GM18508 (cell line): ENCODE data around the gene GATAD2A.
"Not testable (repeated sequence)": the region's sequence is repeated elsewhere in the genome, so short reads cannot be mapped to it uniquely, and the experiment has no call there.

Source experiments
- ATAC-seq: cut with Tn5 transposase; IDR thresholded peaks from one replicate; pipeline ENCODE4 v1.9.1; 2021; ENCODE audit warnings: moderate number of reproducible peaks; ENCODE audit not compliant: insufficient read depth, unreplicated experiment

GATAD2A gene

DNA sequence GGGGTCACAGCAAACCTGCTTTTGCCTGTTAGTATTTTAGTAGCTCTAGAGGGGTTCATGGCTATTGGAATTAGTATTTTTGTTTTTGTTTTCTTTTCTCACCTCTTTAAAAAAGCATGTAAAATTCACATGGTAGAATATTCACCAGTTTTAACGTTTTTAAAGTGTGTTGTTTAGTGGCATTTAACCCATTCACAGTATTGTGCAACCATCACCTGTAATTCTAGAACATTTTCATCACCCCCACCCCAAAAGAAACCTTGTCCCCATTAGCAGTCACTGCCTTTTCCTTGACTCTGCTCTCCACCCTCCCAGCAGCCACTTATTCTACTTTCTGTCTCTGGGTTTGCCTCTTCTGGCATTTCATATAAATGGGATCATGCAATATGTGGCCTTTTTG, 39.8 kb downstream of the GATAD2A start:
- ATAC-seq: no peak

DNA sequence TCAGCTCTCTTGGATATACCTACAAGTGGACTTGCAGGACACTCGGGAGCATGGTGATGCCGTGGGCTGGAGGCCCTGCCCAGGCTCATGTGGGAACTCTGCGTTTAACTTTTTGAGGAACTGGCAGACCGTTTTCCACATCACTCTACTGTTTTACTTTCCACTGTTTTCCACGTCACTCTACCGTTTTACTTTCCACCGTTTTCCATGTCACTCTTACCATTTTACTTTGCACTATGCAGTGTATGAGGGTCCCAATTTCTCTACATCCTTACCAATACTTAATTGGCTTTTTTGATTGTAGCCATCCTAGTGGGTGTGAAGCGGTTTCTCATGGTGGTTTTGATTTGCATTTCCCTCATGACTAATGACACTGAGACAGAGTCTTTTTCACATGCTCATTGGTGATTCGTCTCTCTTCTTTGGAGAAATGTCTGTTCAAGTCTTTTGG, 40.5 kb downstream of the GATAD2A start:
- no peak for ATAC-seq

DNA sequence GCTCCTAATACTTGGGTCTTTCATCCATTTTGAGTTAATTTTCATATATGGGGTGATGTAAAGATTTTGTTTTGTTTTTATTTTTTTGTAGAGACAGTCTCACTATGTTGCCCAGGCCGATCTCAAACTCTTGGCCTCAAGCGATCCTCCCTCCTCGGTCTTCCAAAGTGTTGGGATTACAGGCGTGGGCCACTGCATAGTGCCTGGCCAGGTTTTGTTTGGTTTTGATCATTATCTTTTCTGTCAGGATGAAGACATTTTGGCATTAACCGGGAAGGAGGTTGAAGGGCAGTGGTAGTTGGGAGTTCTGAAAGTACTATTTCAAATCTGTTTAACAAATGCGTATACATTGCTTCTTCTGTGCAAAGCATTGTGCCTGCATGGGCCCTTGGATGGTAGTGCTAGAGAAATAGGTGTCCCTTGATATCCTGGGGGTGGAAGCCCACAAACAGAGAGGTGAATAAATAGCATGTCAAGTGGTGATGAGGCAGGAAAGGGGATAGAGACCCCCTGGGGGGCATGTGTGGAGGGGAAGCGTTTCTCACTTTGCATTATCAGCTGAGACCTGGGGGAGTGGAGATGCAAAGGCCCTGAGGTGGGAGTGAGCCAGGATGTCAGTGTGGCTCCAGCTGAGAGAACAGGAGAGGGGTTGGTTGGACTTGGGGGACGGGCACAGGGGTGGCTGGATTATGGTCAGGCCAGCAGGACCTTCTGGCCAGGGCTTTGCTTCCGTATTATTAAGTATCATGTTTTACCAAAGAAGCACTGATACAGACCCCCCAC, 41.4 kb downstream of the GATAD2A start:
- no peak for ATAC-seq

DNA sequence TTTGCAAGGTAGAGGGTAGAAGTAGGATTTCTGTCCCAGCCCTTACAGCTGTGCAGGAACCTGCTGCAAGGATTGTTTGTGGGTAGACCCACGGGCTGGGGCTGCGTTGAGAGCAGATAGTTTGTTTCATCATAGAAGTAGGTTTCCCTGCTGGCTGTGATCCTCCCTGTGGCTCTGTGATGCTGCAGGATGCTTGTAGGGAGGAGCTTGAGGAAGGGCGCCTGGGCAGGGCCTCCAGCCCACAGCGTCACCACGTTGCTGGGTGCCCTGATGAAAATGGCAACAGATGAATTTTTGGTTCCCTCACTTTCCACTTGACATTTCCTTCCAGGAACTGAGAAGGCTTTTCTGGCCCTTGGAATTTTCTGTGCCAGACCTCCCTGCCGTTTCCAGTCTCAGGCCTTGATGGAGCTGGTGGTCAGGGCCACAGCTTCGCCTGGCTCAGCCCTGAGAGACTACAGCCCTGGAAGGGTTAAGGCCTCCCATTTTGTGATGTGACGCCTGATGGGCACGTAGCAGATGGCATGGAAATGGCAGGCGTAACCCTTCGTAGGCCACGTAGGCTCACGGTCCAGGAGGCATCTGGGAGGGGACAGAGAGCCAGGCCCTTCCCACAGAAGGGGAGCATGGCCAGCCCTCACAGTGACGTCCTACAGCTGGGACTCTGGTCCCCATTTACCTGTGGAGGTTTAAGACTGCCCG, 42.2 kb downstream of the GATAD2A start:
- no peak for ATAC-seq

DNA sequence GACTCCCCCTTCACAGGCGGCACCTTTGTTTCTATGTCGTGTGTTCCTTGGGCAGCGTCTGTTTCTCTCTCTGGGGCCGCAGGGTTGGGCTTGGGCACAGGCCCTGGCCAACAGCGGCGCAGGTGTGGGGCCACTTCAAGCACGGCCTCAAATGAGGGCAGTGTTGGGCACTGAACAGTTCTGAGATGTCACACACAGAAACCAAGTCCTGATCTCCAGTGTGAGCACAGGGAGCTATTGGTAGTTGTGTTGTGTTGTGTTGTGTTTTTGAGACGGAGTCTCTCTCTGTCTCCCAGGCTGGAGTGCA, 42.7 kb downstream of the GATAD2A start:
- ATAC-seq: no peak

DNA sequence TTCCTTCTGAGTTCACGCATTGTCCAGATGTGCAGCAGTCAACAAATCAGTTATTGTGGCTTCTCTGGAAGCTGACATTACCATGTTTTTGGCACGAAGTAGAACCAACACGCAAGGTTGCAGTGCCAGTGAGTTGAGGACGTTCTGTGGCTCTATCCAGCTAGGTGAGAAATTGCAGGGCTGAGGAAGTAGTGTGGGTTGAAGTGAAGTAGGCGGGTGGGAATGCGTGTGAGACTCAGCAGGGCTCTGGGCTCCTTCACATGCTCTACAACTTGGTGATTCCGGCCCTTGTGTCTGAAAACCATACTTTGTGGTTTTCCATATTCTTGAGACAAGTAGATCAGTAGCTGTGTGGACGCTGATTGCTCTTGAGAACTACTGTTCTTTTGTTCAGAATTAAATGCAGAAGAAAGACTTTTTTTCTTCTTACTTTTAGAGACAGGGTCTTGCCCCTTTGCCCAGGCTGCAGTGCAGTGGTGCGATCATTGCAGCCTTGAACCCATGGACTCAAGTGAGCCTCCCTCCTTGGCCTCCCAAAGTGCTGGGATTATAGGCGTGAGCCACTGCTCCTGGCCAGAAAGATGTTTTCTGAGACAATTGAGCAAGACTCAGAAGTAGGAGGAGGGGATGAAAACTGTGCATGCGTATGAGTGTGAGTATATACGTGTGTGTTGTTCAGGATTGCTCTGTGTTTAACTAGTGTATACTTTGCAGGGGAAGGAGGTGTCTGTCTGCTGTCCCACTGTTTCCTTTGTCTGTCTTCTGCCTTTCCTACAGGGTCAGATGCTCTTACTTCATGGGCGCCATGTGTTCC, 46.2 kb downstream of the GATAD2A start:
- peak; percentile 42 for ATAC-seq

DNA sequence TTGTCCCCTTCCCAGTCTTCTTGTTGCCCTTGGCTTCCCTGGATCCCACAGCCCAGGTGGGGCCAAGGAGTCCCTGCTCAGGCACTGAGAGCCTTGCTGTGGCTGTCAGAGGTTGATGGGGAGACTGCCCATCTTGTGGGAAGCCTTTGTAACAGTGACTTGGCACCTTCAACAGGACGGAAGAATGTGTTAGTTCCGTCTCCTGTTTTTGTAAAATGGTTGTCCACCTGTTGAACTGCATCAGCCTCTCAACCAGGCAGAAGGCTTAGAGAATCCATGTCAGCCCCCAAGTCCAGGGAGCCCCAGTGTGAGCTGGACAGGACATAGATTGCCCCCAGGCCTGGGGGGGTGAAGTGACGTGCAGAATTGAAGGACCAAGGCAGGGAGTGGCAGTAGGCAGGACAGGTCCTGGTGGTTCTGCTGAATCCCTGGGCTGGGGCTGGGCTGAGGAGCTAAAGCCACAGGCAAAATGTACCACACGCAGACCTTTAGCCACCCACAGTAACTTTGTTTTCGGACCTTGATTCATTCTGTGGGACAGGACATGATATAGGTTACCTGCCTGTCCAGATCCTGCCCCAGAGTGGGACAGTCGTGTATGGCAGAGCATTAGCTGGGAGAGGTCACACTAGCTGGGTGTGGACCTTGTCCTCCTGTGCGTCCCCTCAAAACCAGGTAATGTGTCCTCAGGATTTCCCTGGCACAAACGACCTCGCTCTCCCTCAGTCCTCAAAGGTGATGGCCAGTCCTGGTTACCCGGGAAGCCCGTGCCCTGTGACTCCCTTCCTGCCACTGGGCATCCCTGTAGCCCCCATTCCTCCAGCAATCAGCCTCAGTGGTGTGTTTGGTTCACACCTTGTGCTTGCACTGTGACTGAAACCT, 47.0 kb downstream of the GATAD2A start:
- ATAC-seq: no peak

DNA sequence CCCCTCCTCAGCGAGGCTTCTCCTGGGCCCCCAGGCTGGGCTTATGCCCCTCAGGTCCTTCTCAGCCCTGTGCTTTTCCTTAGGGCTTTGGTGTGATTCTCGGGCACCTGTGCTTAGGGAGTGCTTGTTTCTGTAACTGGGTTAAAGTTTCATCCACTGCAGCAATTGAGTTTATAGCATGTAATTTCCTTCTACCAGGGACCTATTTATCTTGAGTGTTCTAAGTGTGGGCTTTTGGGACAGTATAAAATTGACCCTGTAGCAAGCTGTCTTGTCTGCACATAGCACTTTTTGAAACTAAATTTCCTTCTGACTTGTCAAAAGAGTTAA, 47.6 kb downstream of the GATAD2A start:
- no peak for ATAC-seq

DNA sequence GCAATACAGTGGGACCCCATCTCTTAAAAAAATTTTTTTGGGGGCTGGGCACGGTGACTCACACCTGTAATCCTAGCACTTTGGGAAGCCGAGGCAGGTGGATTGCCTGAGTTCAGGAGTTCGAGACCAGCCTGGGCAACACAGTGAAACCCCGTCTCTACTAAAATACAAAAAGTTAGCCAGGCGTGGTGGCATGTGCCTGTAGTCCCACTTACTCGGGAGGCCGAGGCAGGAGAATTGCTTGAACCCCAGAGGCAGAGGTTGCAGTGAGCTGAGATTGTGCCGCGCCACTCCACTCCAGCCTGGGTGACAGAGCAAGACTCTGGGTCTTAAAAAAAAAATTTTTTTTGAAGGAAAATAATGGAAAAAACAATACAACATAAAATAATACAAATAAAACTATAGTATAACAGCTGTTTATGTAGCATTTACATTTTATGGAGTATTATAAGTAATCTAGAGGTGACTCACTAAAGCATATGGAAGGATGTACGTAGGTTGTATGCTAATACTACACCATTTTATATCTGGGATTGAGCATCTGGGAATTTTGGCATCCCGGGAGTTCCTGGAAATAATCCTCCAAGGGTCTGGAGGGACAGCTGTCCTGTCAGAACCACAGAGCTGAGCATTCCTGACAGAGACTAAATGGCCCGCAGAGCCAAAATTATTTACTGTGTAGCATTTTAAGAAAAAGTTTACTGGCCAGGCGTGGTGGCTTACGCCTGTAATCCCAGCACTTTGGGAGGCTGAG, 49.9 kb downstream of the GATAD2A start:
- not testable (repeated sequence) for ATAC-seq

DNA sequence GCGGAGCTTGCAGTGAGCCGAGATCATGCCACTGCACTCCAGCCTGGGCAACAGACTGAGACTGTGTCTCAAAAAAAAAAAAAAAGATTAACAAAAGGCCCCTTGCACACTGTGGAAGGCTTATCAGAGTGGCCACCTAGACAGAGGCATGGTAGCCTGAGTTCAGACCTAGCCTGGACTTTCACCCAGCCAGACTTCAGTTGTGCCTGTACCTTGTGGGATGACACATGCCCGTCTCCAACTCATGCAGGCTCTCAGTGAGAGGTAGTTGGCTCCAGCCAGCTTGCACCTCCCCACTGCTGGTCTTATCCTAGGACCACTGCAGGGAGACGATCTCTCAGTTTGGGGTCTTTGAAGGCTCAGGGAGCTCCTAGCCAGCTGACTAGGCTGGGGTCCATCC, 52.2 kb downstream of the GATAD2A start:
- ATAC-seq: no peak

DNA sequence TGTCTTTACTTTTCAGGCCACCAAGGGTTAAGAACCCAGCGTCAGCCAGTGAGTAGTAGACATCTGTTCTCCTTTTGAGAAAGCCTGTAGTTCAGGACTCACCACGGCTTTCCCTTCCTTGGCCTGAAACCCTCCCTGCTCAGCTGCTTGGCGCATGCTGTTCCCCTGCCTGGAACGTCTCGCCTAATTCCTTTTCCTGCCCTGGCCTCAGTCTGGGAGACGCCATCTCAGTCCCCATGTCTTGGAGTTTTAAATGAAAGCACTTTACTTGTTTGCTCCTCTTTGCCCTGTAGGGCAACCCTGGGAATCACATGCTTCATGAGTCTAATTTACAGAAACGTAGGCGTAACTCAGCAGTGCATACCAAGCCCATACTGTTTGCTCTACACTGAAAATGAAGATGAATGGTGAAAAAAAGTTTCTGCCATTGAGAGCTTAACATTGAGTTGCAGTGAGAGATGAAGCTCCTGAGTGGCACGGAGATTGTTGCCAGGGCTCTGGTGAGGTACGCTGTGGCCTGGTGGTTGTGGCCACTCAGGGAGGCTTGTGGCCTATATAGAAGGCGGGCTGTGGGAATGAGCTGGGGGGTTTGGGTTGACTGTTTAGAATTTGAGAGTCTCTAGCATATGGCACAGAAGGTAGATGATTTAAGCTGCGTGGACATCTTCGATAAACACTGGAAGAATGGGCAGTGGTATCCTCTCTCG, 52.8 kb downstream of the GATAD2A start:
- ATAC-seq: no peak

DNA sequence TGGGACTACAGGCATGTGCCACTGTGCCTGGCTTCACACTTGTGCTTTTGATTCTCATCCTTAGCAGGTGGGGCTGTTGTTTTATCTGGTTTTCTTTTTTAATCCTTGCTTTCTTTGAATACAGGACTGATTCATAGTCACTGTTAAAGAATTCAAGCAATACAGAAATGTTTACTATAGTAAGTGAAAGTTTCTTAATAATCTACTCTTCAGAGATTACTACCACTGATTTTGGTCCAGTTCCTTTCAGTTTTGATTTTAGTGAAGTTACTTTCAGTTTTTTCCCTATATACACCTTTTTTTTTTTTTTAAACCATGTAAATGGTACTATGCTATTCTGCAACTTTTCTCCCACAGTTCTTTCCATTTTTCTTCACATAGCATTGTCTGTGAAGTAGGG, 53.6 kb downstream of the GATAD2A start:
- ATAC-seq: no peak

DNA sequence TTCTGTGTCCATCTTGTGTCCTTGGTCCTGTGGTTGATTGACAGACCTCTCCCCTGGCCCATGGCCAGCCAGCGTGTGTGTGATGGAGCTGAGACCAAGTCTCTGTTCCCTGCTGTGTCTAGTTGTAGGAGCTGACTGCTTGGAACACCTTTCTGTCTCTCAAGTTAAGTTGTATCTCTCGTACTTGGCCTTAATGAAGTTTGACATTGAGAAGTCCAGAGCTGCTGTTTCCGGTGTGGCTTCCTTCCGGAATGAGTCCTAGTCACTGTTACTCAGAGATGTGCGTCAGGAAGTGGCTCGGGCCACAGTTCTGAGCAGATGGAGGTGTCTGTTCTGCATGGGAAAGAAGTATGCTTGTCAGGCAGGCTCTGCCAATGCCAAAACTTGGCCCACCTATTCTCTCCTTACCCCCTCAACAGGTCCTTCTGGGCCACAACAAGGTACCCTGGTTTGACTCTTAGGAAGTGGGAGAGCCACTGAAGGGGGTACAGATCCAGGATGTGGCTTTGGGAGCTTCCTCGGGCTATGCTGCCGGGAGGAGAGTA, 54.3 kb downstream of the GATAD2A start:
- ATAC-seq: no peak

DNA sequence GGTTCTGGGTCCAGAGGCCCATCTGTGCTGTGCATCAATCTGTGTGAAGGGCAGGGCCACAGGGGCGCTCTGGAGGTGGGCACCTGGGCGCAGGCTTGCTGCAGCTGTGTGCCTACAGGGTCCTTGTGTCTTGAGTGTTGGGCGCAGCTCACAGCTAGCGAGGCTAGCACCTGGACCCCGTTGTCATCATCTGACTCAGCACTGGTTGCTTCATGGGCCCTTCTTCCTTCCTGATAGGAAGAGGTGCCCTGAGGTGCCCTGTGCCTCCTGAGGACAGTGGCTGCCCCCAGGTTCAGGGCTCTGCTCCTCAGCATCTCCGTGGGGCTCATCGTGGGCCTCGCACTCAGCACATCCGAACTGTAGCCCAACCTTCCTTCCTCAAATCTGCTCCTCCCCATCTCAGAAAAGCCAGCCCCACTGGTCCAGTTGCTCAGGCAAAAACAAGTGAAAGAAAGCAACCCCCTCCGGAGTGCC, 54.8 kb downstream of the GATAD2A start:
- no peak for ATAC-seq

DNA sequence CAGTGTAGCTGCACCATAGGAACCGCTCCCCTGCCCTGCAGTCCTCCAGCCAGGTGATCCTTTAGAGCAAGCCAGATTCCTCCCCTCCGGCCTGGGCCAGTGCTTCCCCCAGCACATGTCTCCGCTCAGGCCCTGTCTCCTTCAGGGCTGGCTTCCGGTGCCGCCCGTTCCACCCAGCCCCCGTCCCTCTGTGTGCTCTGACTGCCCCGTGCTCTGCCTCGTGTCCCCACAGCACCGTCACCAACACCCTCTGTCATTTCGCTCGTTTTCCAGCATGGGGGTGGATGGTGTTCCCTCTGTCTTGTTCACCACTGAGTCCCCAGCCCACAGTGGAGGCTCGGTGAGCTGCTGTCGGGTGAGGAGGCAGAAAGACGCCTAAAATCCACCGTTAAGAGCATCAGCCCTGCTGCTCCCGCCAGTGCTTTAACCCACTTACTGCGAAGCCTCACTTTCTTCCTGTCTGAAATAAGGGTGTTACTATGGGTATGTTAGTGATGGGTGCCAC, 55.3 kb downstream of the GATAD2A start:
- no peak for ATAC-seq

DNA sequence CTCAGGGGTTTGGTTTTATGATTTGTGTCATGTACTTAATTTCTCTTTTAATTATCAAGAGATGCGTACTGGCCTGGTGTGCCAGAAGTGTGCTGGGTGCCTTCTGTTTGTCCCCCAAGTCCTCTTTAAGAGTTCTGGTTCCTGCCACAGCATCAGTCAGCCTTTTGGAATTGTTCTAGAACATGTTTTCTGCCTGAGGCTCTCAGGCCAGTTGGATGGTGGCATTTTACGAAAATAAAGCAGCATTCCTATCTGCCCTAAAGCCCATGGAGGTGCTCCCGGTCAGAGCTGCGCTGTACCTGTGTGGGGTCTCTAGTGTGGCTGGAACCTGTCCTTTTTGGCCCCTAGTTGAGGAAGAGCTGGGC, 55.8 kb downstream of the GATAD2A start:
- no peak for ATAC-seq

DNA sequence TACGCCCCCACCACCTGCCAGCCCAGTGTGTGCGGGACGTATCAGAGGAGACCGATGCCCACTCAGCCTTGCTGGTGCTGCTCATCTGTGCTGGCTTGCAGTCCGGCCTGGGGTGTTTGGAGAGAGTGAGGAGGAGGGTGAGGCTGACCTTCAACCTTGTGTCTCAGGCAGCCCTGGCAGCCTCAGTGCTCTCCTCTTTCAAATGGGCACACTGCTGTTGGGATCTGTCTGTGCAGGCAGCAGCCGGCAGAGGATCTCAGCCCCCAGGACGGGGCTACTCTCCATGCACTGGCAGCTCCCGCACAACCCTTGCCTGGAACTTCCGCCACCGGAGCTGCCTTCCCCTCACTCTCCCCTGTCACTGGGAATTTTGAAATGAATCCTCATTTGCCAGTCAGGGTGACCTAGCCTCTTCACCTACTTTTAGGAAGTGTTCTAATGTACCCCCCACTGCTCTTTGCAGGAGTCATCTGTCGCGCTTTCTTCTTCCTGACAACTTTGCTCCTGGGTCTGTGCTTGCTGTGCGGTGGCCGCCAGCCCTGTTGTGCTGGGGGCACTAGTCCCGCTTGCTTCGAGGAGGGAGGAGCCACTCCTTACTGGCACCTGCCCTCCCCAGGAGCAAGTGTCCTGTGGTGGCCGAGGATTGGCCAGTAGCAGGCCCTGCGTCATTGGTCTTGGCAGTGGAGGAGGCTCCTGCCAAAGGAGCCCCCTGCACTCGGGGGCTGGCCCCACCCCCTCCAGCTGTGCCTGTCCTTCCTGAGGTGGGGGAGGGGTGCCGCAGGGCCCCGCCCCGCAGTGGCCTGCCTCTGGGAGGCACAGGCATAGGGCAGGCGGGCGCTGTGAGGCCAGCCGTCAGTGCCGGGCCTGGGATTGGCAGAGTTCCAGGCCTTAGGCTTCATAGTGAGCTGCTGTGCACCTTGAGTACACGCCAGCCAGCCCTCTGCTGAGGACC, 56.5 kb downstream of the GATAD2A start:
- no peak for ATAC-seq
